OCI-LY1 (cell line): ENCODE data around the gene ZNF648.
"Not testable (repeated sequence)": the region's sequence is repeated elsewhere in the genome, so short reads cannot be mapped to it uniquely, and the experiment has no call there.

Source experiments
- H2AFZ ChIP-seq: fragments of 200-600 bp; sonication (generic), shearing (Covaris generic); 2 replicates; pipeline ENCODE4 v1.6.0; 2014; ENCODE audit warnings: antibody characterized with exemption, mild to moderate bottlenecking, low read length
- H3F3A ChIP-seq: fragments of 200-600 bp; sonication (generic), shearing (Covaris generic); 2 replicates; pipeline ENCODE4 v1.6.0; 2014; ENCODE audit warnings: mild to moderate bottlenecking, antibody characterized with exemption, low read length, moderate library complexity; ENCODE audit not compliant: insufficient read depth
- H3K27ac ChIP-seq: fragments of 200-600 bp; sonication (generic); 2 replicates; pipeline ENCODE4 v1.5.1; 2014; ENCODE audit warnings: low read length, mixed run types, mild to moderate bottlenecking, low read depth; ENCODE audit not compliant: poor library complexity, severe bottlenecking
- H3K27me3 ChIP-seq: fragments of 200-600 bp; sonication (generic); 2 replicates; pipeline ENCODE4 v1.6.0; 2014; ENCODE audit warnings: antibody characterized with exemption, mild to moderate bottlenecking, low read length, moderate library complexity; ENCODE audit not compliant: insufficient read depth
- H3K36me3 ChIP-seq: fragments of 200-600 bp; sonication (generic); 2 replicates; pipeline ENCODE4 v1.6.1; 2014; ENCODE audit warnings: mild to moderate bottlenecking, antibody characterized with exemption, low read length, moderate library complexity, mixed read lengths; ENCODE audit not compliant: insufficient read depth
- H3K4me1 ChIP-seq: fragments of 200-600 bp; sonication (generic); 2 replicates; pipeline ENCODE4 v1.5.1; 2014; ENCODE audit warnings: mild to moderate bottlenecking, low read length, moderate library complexity; ENCODE audit not compliant: insufficient read depth, severe bottlenecking
- H3K4me2 ChIP-seq: fragments of 200-600 bp; sonication (generic), shearing (Covaris generic); 2 replicates; pipeline ENCODE4 v1.6.1; 2014; ENCODE audit warnings: low read length
- H3K4me3 ChIP-seq: fragments of 200-600 bp; sonication (generic); 2 replicates; pipeline ENCODE4 v1.5.1; 2014; ENCODE audit warnings: low read length, low read depth, mild to moderate bottlenecking, mixed read lengths; ENCODE audit not compliant: poor library complexity, severe bottlenecking
- H3K79me2 ChIP-seq: fragments of 200-600 bp; shearing (Covaris generic); 2 replicates; pipeline ENCODE4 v1.6.1; 2016; ENCODE audit warnings: mixed run types, low read length, mixed read lengths; ENCODE audit not compliant: insufficient read depth
- H3K9ac ChIP-seq: fragments of 200-600 bp; sonication (generic), shearing (Covaris generic); 2 replicates; pipeline ENCODE4 v1.6.1; 2014; ENCODE audit warnings: mild to moderate bottlenecking, low read length, mixed read lengths
- H3K9me2 ChIP-seq: fragments of 200-600 bp; sonication (generic), shearing (Covaris generic); 2 replicates; pipeline ENCODE4 v1.6.1; 2014; ENCODE audit warnings: low read depth, mild to moderate bottlenecking, low read length, mixed read lengths
- H3K9me3 ChIP-seq: fragments of 200-600 bp; shearing (Covaris generic); 2 replicates; pipeline ENCODE4 v1.6.1; 2014; ENCODE audit warnings: low read length, mixed read lengths
- H4K20me1 ChIP-seq: fragments of 200-600 bp; sonication (generic), shearing (Covaris generic); 2 replicates; pipeline ENCODE4 v1.6.0; 2016; ENCODE audit warnings: mild to moderate bottlenecking, low read length; ENCODE audit not compliant: insufficient read depth
- CTCF ChIP-seq: fragments of 200-600 bp; sonication (generic), shearing (Covaris generic); IDR thresholded peaks from 2 replicates; pipeline ENCODE4 v1.5.1; 2017; ENCODE audit warnings: mild to moderate bottlenecking, antibody characterized with exemption, low read length, moderate library complexity, mixed read lengths
- EZH2 ChIP-seq: fragments of 200-600 bp; sonication (generic), shearing (Covaris generic); IDR thresholded peaks from 2 replicates; pipeline ENCODE4 v1.8.0; 2017; ENCODE audit warnings: borderline replicate concordance, mixed run types, mild to moderate bottlenecking, antibody characterized with exemption, low read length, moderate library complexity, mixed read lengths

Gene ZNF648

GRCh38 chr1:182015360-182015759 lies 46.2 kb downstream of the ZNF648 start:
- Histone ChIP-seq H3K4me1 (no peaks in the 10 kb centered on the region), H2AFZ (no peak overlapping the region), H4K20me1 (no peaks in the 10 kb centered on the region), H3K4me2 (no peak overlapping the region), H3K9me3 (0 out of 2 replicates have a peak, but pooled peaks cover 4% of the 10 kb centered on the region), H3K9ac (no peak overlapping the region), H3K36me3 (no peaks in the 10 kb centered on the region), H3F3A (no peaks in the 10 kb centered on the region; the same call in 1 of the 2 replicates), H3K27me3 (no peaks in the 10 kb centered on the region), H3K9me2 (no peaks in the 10 kb centered on the region), H3K79me2 (no peaks in the 10 kb centered on the region), H3K27ac (no peak overlapping the region), H3K4me3 (no peak overlapping the region)
- TF ChIP-seq EZH2 (no peak), CTCF (0 out of 2 replicates have a peak, but pooled peaks have one; percentile 15)

GRCh38 chr1:182010800-182011370 lies 50.6 kb downstream of the ZNF648 start:
- H2AFZ ChIP-seq, H3K9me3 ChIP-seq, H3K27me3 ChIP-seq, H3K4me1 ChIP-seq, H3K9me2 ChIP-seq, H3K27ac ChIP-seq, H3K4me2 ChIP-seq, H3K79me2 ChIP-seq, H3K9ac ChIP-seq, H4K20me1 ChIP-seq, H3F3A ChIP-seq, H3K4me3 ChIP-seq, H3K36me3 ChIP-seq: not testable (repeated sequence)

GRCh38 chr1:182005398-182005797 lies 56.1 kb downstream of the ZNF648 start:
- not testable (repeated sequence) for H3K4me2 ChIP-seq, H4K20me1 ChIP-seq

GRCh38 chr1:182004601-182005000 lies 56.9 kb downstream of the ZNF648 start:
- Histone ChIP-seq H3K79me2 (no peaks in the 10 kb centered on the region), H3K27ac (no peak overlapping the region), H3K27me3 (no peaks in the 10 kb centered on the region), H3K36me3 (no peaks in the 10 kb centered on the region), H3K4me3 (no peak overlapping the region), H3K9me2 (no peaks in the 10 kb centered on the region), H2AFZ (no peak overlapping the region), H4K20me1 (no peaks in the 10 kb centered on the region), H3F3A (no peaks in the 10 kb centered on the region), H3K9me3 (no peaks in the 10 kb centered on the region), H3K4me2 (no peak overlapping the region), H3K9ac (no peak overlapping the region), H3K4me1 (no peaks in the 10 kb centered on the region)
- TF ChIP-seq CTCF (no peak), EZH2 (no peak)

More at GRCh38 chr1:182005398-182005797, 56.1 kb downstream of the ZNF648 start:
- H2AFZ ChIP-seq, H3K4me3 ChIP-seq, H3K9ac ChIP-seq, H3K36me3 ChIP-seq, H3K9me3 ChIP-seq, H3K4me1 ChIP-seq, H3K27me3 ChIP-seq, H3K79me2 ChIP-seq, H3K9me2 ChIP-seq, H3F3A ChIP-seq, H3K27ac ChIP-seq: not testable (repeated sequence)
